ENCODE data around the gene FNIP2.

Gene FNIP2

GRCh38 chr4:158845311-158846041, 76.7 kb downstream of the FNIP2 start:
- no peak for DNase-seq

DNA sequence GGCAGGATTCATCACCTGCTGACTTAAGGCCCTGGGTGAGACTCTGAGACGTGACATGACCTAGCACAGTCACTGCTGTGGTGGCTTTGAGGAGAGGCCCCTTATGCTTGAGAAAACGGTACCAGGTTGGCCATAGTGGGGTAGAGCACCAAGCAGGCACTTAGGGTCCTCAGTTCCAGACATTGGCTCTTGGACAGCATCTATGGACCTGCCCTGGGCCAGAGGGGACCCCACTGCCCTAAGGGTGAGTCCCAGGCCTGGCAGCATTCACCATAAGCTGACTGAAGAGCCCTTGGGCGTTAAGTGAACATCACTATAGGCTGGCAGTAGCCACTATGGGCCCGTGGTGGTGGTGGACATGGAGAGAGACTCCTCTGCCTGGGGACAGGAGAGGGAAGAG, 78.7 kb downstream of the FNIP2 start:
- no peak for DNase-seq

DNA sequence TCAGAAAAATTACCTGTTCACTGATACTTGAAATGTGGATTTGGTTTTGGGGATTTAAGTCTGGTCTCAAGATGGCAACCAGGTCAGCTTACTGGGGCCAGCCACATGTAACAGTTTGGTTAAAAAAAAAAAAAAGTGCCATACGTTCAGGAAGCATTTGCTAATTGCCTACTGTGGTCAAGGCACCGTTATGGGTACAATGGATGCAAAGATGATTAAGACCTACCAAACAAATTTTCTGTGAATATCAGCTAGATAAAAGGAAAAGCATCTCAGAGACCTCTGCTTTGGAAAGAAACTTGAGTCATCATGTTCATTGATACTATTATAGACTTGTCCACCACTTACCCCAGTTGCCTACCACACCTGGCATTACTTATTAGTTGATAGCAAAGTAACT, 80.9 kb downstream of the FNIP2 start:
- no peak for DNase-seq

DNA sequence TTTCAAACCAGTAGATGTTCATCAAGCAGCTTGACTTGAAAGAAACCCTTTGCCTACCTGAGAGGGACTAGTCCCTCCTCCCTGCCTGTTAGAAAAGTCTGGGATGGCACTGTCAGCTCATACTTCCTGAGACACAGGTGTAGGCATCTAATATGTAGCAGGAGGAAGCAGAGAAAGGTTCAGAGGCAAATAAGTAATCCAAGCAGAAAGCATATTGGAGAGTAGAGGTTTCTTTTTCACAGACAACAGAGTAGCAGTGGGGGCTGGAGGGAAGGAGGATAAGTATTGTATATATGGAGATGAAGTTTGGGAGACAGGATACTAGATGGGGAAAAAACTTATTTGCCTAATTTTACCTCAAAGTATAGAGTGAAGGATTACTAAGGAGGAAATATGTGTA, 81.5 kb downstream of the FNIP2 start:
- DNase-seq: no peak

GRCh38 chr4:158850800-158851644, 82.2 kb downstream of the FNIP2 start:
- DNase-seq: no peak

DNA sequence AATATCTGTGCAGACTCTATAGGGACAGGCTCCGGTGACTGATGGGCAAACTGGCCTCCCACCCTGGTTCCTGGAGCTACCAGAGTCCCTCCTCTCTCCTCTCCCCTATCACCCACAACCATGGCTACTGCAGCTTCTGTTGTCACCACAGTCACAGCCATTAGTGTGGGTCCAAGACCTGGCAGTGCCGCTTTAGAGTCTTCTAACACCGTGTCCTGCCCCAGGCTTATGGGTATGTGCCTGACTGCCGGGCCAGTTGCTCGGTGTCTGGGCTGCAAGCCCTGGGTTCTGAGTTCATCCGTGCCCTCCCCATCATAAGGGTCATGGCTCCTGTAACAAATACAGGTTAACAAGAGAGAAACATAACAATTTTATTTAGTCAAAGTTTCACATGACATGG, 85.4 kb downstream of the FNIP2 start:
- no peak for DNase-seq

DNA sequence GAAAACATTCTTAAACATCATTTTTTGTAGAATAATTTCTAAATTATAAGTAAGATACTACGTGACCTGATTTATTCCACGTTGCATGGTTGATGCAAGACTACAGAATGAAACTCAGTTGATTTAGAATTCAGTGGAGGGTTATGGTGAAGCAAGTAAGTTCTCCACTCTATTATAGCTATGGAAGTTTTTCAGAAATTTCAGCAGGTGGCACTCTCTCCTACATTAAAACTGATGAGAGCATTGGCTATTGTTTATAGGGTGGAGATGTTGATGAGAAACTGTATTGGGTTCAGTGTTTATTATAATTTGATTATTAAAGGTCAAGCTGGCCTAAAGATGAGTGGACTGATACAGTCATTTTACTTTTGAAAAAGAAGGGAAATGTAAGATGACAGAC, 88.0 kb downstream of the FNIP2 start:
- DNase-seq: no peak

DNA sequence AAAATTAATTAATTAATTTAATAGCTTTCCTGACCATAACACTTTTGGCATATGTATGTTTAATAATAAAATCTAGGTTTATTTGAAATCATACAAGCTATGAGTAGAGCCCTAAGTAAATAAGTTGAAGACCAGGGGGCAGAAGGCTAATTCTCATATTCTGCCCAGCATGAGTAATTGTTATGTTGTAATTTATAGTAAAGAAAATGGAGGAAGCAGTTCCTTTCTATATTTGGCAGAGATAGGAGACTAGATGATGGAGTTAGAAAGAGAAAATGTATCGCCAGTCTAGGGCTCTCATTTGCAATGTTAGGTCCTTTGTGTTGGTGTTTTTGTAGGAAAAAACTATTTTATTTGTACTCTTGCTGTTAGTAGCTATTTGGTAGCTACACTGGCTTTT, 89.1 kb downstream of the FNIP2 start:
- no peak for DNase-seq

DNA sequence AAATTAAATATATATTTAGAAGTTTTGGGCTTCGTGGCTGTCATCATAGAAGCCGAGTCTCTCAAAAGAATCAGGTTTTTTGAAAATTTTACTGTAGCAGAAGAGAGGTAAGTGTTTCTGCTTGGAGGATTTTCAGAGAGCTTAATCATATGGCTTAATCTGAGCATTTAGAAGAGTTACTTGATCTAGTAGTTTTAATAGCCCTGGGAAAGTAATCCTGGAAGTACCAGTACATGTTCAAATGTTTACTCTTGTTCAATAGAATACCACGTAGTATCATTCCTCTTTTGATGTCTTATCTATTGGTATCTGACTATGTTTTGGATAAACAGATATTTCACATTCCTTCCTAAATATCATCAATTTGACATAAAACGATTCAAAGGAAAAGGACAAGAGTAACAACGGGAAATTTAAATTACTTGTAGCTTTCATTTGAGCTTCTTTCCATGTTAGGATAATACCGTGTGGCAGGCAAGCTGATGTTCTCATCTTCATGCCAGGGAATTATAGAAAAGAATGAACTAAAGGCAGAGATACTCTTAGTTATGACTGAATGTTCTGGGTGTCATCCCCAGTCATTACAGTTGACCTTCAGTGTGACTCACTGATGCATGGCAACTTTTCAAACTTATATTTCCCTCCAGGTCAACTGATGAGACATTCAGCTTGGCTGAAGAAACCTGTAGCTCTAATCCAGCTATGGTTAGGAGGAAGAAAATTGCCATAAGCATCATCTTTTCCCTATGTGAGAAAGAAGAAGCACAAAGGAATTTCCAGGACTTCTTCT, 89.8 kb downstream of the FNIP2 start:
- no peak for DNase-seq

GRCh38 chr4:158859661-158860060, 90.8 kb downstream of the FNIP2 start:
- DNase-seq: no peak

DNA sequence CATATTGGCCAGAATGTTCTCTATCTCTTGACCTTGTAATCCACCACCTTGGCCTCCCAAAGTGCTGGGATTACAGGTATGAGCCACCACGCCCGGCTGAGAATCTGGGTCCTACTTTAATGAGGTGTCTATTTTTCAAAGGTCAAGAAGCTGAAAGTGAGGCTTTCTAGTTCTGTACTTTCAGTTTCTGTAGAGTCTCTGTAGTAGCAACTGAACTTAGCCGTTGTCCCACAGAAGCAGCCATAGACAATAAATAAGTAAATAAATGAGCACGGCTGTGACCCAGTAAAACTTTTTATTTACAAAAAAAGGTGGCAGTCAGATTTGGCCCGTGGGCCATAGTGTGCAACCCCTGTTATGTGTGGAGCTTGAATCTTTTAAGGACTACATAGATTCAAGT, 92.0 kb downstream of the FNIP2 start:
- no peak for DNase-seq

GRCh38 chr4:158861281-158861680, 92.5 kb downstream of the FNIP2 start:
- no peak for DNase-seq

- no peak for DNase-seq
Measured at GRCh38 chr4:158861766-158862165, 92.9 kb downstream of the FNIP2 start.

GRCh38 chr4:158863296-158863695, 94.5 kb downstream of the FNIP2 start:
- no peak for DNase-seq

- no peak for DNase-seq
Measured at GRCh38 chr4:158865520-158866177, 96.8 kb downstream of the FNIP2 start.

- DNase-seq: no peak
Measured at GRCh38 chr4:158869001-158869400, 100.2 kb downstream of the FNIP2 start.

- DNase-seq: no peak
Measured at GRCh38 chr4:158869761-158870160, 100.9 kb downstream of the FNIP2 start.

DNA sequence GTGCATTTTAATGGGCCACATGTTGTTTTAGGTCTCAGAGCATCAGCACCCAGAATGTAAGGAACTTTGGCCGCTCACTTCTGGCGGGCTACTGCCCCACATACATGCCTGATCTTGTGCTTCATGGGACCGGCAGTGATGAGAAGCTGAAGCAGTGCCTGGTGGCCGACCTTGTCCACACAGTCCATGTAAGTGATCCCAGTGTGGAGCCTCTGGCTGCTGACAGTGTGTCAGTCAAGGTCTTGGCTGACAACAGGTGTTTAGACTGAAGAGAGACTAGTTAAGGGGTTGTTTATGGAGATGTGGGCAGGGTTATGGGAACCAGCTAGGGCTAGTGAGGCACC, 101.4 kb downstream of the FNIP2 start:
- DNase-seq: no peak

DNA sequence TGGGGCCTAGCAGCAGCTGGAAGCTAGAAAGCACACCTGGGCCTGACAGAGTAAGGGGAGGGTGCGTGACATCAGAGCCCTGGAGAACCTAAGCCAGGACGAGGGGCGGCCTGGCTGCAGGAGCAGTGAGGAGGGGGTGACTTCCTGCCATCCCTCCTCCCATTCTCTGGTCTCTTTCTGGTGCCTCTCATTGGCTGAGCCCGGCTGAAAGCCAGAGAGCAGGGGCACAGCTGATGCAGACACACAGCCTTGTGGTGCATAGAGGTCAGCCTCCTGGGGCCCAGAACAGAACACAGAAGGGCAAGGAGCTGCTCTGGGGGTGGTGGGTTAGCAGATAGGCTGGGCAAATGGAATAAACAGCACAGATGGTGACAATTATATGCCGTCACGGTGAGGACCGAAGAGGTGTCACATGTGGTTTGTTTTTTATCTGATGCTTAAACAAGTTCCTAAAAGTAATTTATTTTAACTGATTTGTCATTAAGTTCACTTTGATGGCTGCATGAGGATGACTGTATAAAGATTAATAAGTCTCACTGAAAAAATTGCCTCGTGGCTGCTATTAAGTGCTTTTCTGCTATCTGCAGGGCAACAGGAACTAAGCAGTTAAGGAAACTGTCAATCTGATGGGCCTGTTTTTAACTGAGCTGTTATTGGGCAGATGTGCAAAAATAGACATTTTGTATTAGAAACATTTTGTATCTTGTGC, 102.0 kb downstream of the FNIP2 start:
- DNase-seq: no peak

GRCh38 chr4:158871335-158871724, 102.5 kb downstream of the FNIP2 start:
- DNase-seq: no peak

DNA sequence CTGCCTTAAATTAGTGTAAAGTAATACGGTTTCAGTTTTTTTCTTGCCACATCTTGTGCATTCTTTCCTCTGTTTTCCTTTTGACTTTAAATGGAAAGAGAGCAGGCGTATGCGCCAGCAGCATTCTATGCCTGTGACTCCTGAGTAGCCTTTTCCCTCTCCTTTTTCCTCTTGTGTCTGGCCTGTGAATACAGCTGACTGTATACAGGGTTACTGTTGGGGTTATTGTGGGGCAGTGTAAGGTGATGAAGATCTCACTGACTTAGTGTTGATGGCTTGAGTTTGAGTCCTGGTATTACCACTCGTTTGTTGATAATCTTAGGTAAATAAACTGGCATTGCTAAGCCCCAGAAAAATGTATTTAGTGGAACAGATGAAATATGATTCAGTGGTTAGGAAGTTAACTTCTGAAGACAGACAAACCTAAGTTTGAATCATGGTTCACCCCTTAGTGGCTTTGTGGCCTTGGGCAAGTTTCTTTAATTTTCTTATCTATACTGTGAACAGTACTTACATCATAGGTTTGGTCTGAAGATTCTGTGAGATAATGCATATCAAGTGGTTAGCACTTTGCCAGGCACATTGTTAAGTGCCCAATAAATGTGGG, 105.1 kb downstream of the FNIP2 start:
- DNase-seq: no peak

DNA sequence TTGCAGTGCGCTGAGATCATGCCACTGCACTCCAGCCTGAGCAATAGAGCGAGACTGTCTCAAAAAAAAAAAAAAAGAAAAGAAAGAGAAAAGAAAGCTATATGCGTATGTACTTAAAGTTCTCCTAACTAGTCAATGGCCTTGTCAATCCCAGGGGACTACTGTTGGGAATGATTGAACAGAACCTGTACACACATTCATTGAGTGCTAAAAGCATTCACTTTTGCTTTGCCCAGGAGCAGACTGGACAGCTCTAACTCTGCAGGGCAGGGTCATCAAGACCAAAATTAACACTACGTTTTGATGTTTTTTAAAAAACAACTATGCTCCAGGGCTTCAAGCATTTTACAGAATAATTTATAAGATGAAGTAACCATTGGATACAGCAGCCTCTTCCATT, 106.2 kb downstream of the FNIP2 start:
- no peak for DNase-seq

Data from stimulated activated CD4-positive, alpha-beta T cell treated with anti-CD3 and anti-CD28 coated beads, Interleukin-12 subunit alpha, Interleukin-12 subunit beta, amount 100 ng/mL, for 4 hours (primary cell).